Nucleus accumbens (tissue), 56 donors: ENCODE data around the gene ANXA10.

Experiments used
- DNase-seq, 56 donors: peaks; one replicate each; lab custom pipeline; 2025; lab: John Stamatoyannopoulos, UW

The ANXA10 gene

DNA sequence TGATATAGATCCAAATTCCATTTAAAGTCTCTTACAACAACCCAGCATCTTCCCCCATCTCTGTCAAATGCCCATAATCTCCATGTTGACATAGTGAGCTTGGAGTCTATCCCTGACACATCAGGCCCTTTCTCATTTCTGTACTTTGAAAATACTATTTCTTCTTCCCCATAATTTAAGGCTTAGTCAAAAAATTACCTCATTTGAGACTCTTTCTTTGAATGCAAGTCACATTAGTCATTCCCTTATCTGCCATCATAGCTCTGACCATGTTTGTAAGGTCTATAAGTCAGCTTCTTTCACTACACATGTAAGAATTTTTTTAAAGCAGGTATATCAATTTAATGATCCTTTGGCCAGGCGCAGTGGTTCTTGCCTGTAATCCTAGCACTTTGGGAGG is 126.3 kb downstream of the ANXA10 start:
- no peak for DNase-seq

DNA sequence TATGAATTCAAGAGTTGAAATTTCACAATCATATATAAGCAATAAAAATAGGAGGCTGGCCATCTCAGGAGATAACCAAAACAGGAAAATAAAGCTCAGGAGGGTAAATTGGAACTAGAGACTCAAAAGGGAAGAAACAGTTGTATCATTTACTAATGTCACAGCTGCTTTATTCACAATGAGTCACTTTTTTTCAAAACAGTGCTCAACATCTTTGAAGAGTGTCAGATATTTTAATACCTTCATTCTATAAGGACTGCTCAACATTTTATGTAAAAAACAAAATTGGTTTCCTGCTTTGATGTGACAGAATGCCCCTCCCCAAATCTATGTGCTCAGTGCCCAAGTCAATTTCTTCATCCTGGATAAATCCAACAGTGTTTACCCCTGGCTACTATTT is 128.6 kb downstream of the ANXA10 start:
- no peak for DNase-seq

- DNase-seq: no peak
Observed at GRCh38 chr4:168221301-168221700, 129.0 kb downstream of the ANXA10 start.
